GM12878 (cell line): ENCODE measurements around the gene CCNL1. TPM values are rescaled to one million over a fixed set of nuclear protein-coding genes. Genes with fewer than 3 reads are reported as not detected.

Experiments used
- ATAC-seq: fragments of 200-7000 bp; cut with Tn5 transposase; 3 replicates; pipeline ENCODE4 v1.9.1; 2020; ENCODE audit warnings: mild to moderate bottlenecking, moderate library complexity
- BruUV-seq: library from RNA; stranded (reverse); fragments of 400-500 nt; replicated peaks from 2 replicates; lab custom pipeline; 2021; lab: Mats Ljungman, UMichigan
- CTCF ChIA-PET: fragments of 300-600 bp; sonication (Branson Sonifier 250); formaldehyde crosslinking; extraction: SDS; loops from one replicate; lab custom pipeline; 2021; ENCODE audit warnings: inconsistent platforms; lab: Yijun Ruan, JAX
- POLR2A ChIA-PET: fragments of 350-600 bp; formaldehyde crosslinking; extraction: SDS; loops from one replicate; lab custom pipeline; 2021; ENCODE audit warnings: inconsistent platforms; lab: Charles Lee
- RAD21 ChIA-PET: fragments of 300-600 bp; sonication (Branson Sonifier 250); formaldehyde crosslinking; loops from one replicate; lab custom pipeline; 2023; ENCODE audit warnings: antibody characterized with exemption; ENCODE audit not compliant: unreplicated experiment; lab: Charles Lee
- SMC1A ChIA-PET: fragments of 300-600 bp; sonication (Branson Sonifier 250); formaldehyde crosslinking; loops from one replicate; lab custom pipeline; 2023; ENCODE audit not compliant: unreplicated experiment, uncharacterized antibody; lab: Charles Lee
- DNase-seq: peaks from one replicate; pipeline ENCODE4 v3.0.0-alpha.2; 2011; ENCODE audit warnings: low read depth, low spot score
- FAIRE-seq: peaks from 3 replicates; lab custom pipeline; 2011; peaks lifted over from hg19 to GRCh38; lab: Jason Lieb, UNC
- H2AFZ ChIP-seq: 2 replicates; pipeline ENCODE4 v1.6.0; 2011; ENCODE audit warnings: low read depth, low read length, control low read depth; ENCODE audit not compliant: control insufficient read depth
- H3K27ac ChIP-seq: 2 replicates; pipeline ENCODE4 v1.5.1; 2011; ENCODE audit warnings: control low read depth; ENCODE audit not compliant: control insufficient read depth, insufficient read depth
- H3K27me3 ChIP-seq, 2 experiments: replicated peaks in 1 of 2; 2 replicates each; pipeline versions ENCODE4 v1.6.0 to v1.6.1; 2011; ENCODE audit warnings: low read length in 1 of 2; ENCODE audit not compliant: control insufficient read depth in 2 of 2, insufficient read depth in 2 of 2
- H3K36me3 ChIP-seq, 2 experiments: 2 replicates each; pipeline ENCODE4 v1.5.1; 2011; ENCODE audit warnings: low read length in 1 of 2; ENCODE audit not compliant: control insufficient read depth in 2 of 2, insufficient read depth in 2 of 2
- H3K4me1 ChIP-seq: 2 replicates; pipeline ENCODE4 v1.6.1; 2011; ENCODE audit warnings: mild to moderate bottlenecking, low read length, moderate library complexity, mixed read lengths; ENCODE audit not compliant: control insufficient read depth, insufficient read depth
- H3K4me2 ChIP-seq: 2 replicates; pipeline ENCODE4 v1.6.0; 2011; ENCODE audit warnings: control low read depth; ENCODE audit not compliant: control insufficient read depth, insufficient read depth
- H3K4me3 ChIP-seq: fragments of 200-600 bp; sonication (generic); 2 replicates; pipeline ENCODE4 v1.5.1; 2016
- H3K79me2 ChIP-seq: 2 replicates; pipeline ENCODE4 v1.6.0; 2011; ENCODE audit warnings: low read length; ENCODE audit not compliant: control insufficient read depth, insufficient read depth
- H3K9ac ChIP-seq: 2 replicates; pipeline ENCODE4 v1.8.0; 2011; ENCODE audit warnings: low read length, control low read depth, mixed read lengths; ENCODE audit not compliant: control insufficient read depth, insufficient read depth
- H3K9me3 ChIP-seq: replicated peaks from 3 replicates; pipeline ENCODE4 v1.5.1; 2011; ENCODE audit warnings: mild to moderate bottlenecking, low read length; ENCODE audit not compliant: control insufficient read depth, insufficient read depth
- H4K20me1 ChIP-seq: 2 replicates; pipeline ENCODE4 v1.6.0; 2011; ENCODE audit not compliant: control insufficient read depth, insufficient read depth
- HDAC2 ChIP-seq: fragments of 200-600 bp; sonication (generic); IDR thresholded peaks from 2 replicates; pipeline ENCODE4 v1.6.1; 2017
- KLF5 ChIP-seq: fragments of 450-650 bp; IDR thresholded peaks from 2 replicates; pipeline ENCODE4 v1.6.1; 2014; ENCODE audit warnings: mild to moderate bottlenecking; ENCODE audit not compliant: partially characterized antibody
- MYC ChIP-seq: IDR thresholded peaks from 2 replicates; pipeline ENCODE4 v1.6.1; 2011; ENCODE audit warnings: mild to moderate bottlenecking, low read length, moderate library complexity, inconsistent platforms; ENCODE audit not compliant: insufficient read depth, insufficient replicate concordance, insufficient read length, severe bottlenecking
- NFIC ChIP-seq: IDR thresholded peaks from 2 replicates; pipeline ENCODE4 v1.6.1; 2012; ENCODE audit warnings: low read depth, mild to moderate bottlenecking, inconsistent platforms, low read length, moderate library complexity
- NFYB ChIP-seq: IDR thresholded peaks from 2 replicates; pipeline ENCODE4 v1.6.1; 2011; ENCODE audit warnings: low read depth, mild to moderate bottlenecking, low read length, improper control_type of control experiment, moderate library complexity; ENCODE audit not compliant: insufficient read depth
- POU2F2 ChIP-seq: IDR thresholded peaks from 3 replicates; pipeline ENCODE4 v1.6.1; 2011; ENCODE audit warnings: low read depth, mild to moderate bottlenecking, low read length, borderline replicate concordance
- SMARCA5 ChIP-seq: fragments of 450-650 bp; IDR thresholded peaks from 2 replicates; pipeline ENCODE4 v1.6.1; 2017; ENCODE audit warnings: mild to moderate bottlenecking
- STAT1 ChIP-seq: fragments of 450-650 bp; conservative IDR thresholded peaks from 2 replicates; pipeline ENCODE4 v1.6.1; 2014; ENCODE audit warnings: antibody characterized with exemption, mild to moderate bottlenecking
- TCF7 ChIP-seq: IDR thresholded peaks from 2 replicates; pipeline ENCODE4 v1.6.1; 2014; ENCODE audit warnings: antibody characterized with exemption, borderline replicate concordance
- ZNF622 ChIP-seq: fragments of 450-650 bp; IDR thresholded peaks from 2 replicates; pipeline ENCODE4 v1.6.1; 2017; ENCODE audit warnings: mild to moderate bottlenecking, inconsistent platforms
- WGBS: methylation state at CpG from one replicate; pipeline ENCODE4 v1.1.6; 2016; ENCODE audit warnings: low lambda C conversion rate; ENCODE audit not compliant: insufficient replicate concordance, insufficient coverage; ENCODE audit errors: missing lambda C conversion rate; 5-methylcytosine and 5-hydroxymethylcytosine counted together
- in situ Hi-C: fragments of 300-500 bp; cut with MboI; formaldehyde crosslinking; loops from 9 replicates; pipeline ENCODE4 v1.14.3; 2018; ENCODE audit warnings: mixed read lengths
- intact Hi-C: fragments of 100-400 bp; cut with micrococcal nuclease; formaldehyde crosslinking; loops from one replicate; pipeline ENCODE4 v1.14.2; 2022; ENCODE audit not compliant: unreplicated experiment
- polyA plus RNA-seq, 11 experiments: library from polyadenylated mRNA; depleted of rRNA in 4 of 11; unstranded in 6 of 11; stranded (reverse) in 5 of 11; fragments of >200 nt; fragmentation: Nextera tagmentation in 4 of 11; fragmentation: Illumina TruSeq in 1 of 11; extraction: Ambion mirVana in 4 of 11; extraction: Trizol in 1 of 11; gene quantifications; 1 replicate in 1 of 11; 2 replicates in 10 of 11; pipeline versions ENCODE4 v1.2.1 to v1.2.3, GENCODE V29; 2011 to 2016; ENCODE audit warnings: inconsistent platforms in 2 of 11, missing spikeins in 2 of 11, low read depth in 1 of 11
- total RNA-seq, 4 experiments: library from RNA; depleted of rRNA in 3 of 4; stranded (reverse); fragments of >200 nt in 3 of 4; fragmentation: Illumina TruSeq in 1 of 4; extraction: Trizol in 1 of 4; gene quantifications; 2 replicates each; pipeline versions ENCODE4 v1.2.1 to v1.2.3, GENCODE V29; 2013 to 2021
- TF ChIP-seq, protein P1 (sequence below): IDR thresholded peaks from 2 replicates; pipeline ENCODE4 v1.6.1; 2011; ENCODE audit warnings: low read depth, low read length, improper control_type of control experiment, borderline replicate concordance
- TF ChIP-seq, protein P2 (sequence below): fragments of 450-650 bp; IDR thresholded peaks from 2 replicates; pipeline ENCODE4 v1.6.1; 2017; ENCODE audit warnings: low read depth, mild to moderate bottlenecking, moderate library complexity

The CCNL1 gene
- total and polyA plus RNA-seq, 10 of the 15 experiments (the other 5 are each of a cell fraction or from before 2014, with no cell fraction given), result 22.2 to 174 (median 115) TPM

DNA sequence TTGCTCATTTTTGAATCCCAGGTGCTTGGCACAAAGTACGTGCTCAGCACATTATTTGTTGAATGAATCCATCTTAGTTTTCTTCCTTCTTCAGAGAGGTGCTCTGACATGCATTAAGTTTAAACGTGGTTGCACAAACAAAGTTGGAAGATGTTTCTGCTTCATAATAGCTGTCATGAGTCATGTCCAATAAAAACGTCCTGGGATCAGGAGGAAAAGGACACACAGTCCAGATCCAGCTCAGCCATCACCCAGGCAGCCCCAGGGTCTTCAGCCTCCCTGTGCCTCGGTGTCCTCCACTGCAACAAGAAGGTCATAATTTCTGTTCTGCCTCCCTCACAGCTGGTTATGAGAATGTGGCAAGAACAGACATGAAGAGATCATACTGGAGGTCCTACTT lies 55.4 kb downstream of the CCNL1 start:
- DNase-seq, result no peak
- no peak for FAIRE-seq
- Histone ChIP-seq H3K36me3 (no peaks in the 10 kb centered on the region), H2AFZ (peak overlapping the region; percentile 48), H3K9me3 (no peaks in the 10 kb centered on the region), H3K4me2 (peak overlapping the region; percentile 71), H3K4me1 (peaks cover 36% of the 10 kb centered on the region), H3K27me3 (no peaks in the 10 kb centered on the region), H4K20me1 (no peaks in the 10 kb centered on the region), H3K9ac (no peak overlapping the region), H3K4me3 (no peak overlapping the region), H3K79me2 (no peaks in the 10 kb centered on the region), H3K27ac (peak overlapping the region; percentile 63; the same call in 1 of the 2 replicates)
- RAD21 ChIA-PET, result interaction anchor here (1.4 to 8.8 kb wide), 6 partner anchors 10 to 51 kb away, joined by 3 to 119 read pairs (median 6); no protein-coding TSS in a partner anchor
- POLR2A ChIA-PET, result interaction anchor here (0.5 to 4.9 kb wide), 4 partner anchors 14 to 1005 kb away, joined by 3 to 84 read pairs (median 4); no protein-coding TSS in a partner anchor
- in situ Hi-C loops, result no loop called here
- SMC1A ChIA-PET, result interaction anchor here (1.1 to 15.3 kb wide), 5 partner anchors 11 to 33 kb away, joined by 3 to 234 read pairs (median 28); no protein-coding TSS in a partner anchor
- WGBS, result 50% methylated on average over 4 of the region's 4 CpGs
- TF ChIP-seq, protein P1, sequence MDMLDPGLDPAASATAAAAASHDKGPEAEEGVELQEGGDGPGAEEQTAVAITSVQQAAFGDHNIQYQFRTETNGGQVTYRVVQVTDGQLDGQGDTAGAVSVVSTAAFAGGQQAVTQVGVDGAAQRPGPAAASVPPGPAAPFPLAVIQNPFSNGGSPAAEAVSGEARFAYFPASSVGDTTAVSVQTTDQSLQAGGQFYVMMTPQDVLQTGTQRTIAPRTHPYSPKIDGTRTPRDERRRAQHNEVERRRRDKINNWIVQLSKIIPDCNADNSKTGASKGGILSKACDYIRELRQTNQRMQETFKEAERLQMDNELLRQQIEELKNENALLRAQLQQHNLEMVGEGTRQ, result no peak
- TF ChIP-seq KLF5 (no peak), POU2F2 (no peak), NFIC (no peak), NFYB (no peak), ZNF622 (no peak), MYC (no peak), HDAC2 (no peak), SMARCA5 (no peak), STAT1 (no peak), TCF7 (no peak)
- TF ChIP-seq, protein P2, sequence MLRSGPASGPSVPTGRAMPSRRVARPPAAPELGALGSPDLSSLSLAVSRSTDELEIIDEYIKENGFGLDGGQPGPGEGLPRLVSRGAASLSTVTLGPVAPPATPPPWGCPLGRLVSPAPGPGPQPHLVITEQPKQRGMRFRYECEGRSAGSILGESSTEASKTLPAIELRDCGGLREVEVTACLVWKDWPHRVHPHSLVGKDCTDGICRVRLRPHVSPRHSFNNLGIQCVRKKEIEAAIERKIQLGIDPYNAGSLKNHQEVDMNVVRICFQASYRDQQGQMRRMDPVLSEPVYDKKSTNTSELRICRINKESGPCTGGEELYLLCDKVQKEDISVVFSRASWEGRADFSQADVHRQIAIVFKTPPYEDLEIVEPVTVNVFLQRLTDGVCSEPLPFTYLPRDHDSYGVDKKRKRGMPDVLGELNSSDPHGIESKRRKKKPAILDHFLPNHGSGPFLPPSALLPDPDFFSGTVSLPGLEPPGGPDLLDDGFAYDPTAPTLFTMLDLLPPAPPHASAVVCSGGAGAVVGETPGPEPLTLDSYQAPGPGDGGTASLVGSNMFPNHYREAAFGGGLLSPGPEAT, result no peak
- CTCF ChIA-PET, result interaction anchor here (12.0 to 50.9 kb wide), 2 partner anchors 18 to 22 kb away, joined by 144 to 939 read pairs; no protein-coding TSS in a partner anchor
- BruUV-seq, result no TSS peak
- intact Hi-C loops, result no loop called here
- ATAC-seq, result no peak
